Fibroblast of peridontal ligament (primary cell): ENCODE data around the gene ACVR1.
"Not testable (repeated sequence)": the region's sequence is repeated elsewhere in the genome, so short reads cannot be mapped to it uniquely, and the experiment has no call there.

Source experiments
- DNase-seq: peaks from one replicate; pipeline ENCODE4 v3.0.0-alpha.2; 2010; ENCODE audit errors: extremely low read depth

Gene ACVR1

GRCh38 chr2:157722580-157723234 lies 153.4 kb downstream of the ACVR1 start:
- peak; percentile 30 for DNase-seq

GRCh38 chr2:157720504-157720903 lies 155.6 kb downstream of the ACVR1 start:
- DNase-seq = no peak

GRCh38 chr2:157704653-157705052 lies 171.5 kb downstream of the ACVR1 start:
- not testable (repeated sequence) for DNase-seq

GRCh38 chr2:157704148-157704547 lies 172.0 kb downstream of the ACVR1 start:
- not testable (repeated sequence) for DNase-seq

GRCh38 chr2:157699806-157700205 lies 176.3 kb downstream of the ACVR1 start:
- DNase-seq = no peak

GRCh38 chr2:157699009-157699408 lies 177.1 kb downstream of the ACVR1 start:
- no peak for DNase-seq

GRCh38 chr2:157698430-157698829 lies 177.7 kb downstream of the ACVR1 start:
- peak; percentile 47 for DNase-seq

- no peak for DNase-seq
Measured at GRCh38 chr2:157696036-157696435, 180.1 kb downstream of the ACVR1 start.

GRCh38 chr2:157692768-157693167 lies 183.4 kb downstream of the ACVR1 start:
- peak; percentile 69 for DNase-seq

GRCh38 chr2:157691695-157692094 lies 184.4 kb downstream of the ACVR1 start:
- DNase-seq = no peak

- DNase-seq = no peak
Measured at GRCh38 chr2:157691131-157691530, 185.0 kb downstream of the ACVR1 start.
